ENCODE results near the gene B3GALT6.

B3GALT6 gene

DNA sequence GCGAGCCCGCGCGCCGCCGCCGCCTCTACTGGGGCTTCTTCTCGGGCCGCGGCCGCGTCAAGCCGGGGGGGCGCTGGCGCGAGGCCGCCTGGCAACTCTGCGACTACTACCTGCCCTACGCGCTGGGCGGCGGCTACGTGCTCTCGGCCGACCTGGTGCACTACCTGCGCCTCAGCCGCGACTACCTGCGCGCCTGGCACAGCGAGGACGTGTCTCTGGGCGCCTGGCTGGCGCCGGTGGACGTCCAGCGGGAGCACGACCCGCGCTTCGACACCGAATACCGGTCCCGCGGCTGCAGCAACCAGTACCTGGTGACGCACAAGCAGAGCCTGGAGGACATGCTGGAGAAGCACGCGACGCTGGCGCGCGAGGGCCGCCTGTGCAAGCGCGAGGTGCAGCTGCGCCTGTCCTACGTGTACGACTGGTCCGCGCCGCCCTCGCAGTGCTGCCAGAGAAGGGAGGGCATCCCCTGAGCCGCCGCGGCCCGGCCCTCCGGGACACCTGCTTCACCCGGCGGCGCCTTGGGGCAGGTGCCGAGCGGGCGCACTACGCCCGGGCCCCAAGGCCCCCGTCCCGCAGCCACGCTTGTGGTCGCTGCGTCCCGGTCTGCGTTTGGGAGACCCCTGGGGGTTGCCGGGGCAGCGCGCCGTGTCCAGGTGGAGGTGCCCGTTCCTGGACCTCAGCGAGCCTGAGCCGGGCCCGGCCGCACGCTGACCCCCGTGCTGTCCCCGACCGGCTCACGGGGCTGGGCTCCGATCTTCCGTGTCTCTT, 944 bp downstream of the B3GALT6 start:
- no peak for DNase-seq

DNA sequence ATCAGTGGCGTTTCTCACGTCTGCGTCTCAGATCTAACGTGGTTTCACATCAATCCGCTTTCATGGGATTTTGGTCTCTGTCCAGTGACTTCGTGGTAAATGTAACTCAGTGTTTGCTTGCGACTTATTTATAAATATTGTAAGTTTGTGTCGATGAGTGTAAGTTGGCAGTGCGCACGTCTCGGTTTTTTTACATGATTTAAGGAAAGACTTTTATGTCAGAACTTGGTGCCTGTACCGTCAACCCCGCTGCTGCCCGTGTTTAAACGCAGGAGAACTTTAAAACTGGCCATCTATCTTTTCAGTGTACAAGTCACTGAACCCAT, 1.5 kb downstream of the B3GALT6 start:
- no peak for DNase-seq

DNA sequence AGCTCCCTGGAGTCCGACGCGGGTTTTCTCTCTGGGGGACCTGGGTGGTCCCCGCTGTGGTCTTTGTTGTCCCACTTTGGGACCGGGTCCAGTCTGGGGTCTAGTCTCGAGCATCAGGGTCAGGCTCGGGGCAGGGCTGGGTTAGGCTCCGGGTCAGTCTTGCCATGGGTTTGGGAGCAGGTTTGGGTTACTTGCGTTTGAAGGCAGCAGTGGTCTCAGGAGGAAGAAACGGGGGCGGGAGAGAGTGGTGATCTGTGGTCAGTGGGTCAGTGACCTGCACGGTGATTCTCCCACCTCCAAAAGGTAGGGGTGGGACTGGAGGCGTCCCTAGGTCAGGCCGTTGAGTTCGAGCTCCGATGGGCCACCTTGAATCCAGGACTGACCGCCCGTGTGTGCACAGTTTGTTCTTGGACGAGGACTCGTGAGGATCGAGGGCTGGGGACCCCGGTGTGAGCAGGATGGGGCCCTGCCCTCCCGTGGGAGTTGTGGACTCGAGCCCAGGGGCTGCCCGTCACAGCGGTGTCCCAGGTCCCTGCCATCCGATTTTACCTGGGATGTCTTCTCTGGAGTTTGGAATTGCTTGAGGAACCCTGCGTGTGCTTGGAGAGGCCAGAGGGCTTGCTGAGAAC, 2.3 kb downstream of the B3GALT6 start:
- no peak for DNase-seq

DNA sequence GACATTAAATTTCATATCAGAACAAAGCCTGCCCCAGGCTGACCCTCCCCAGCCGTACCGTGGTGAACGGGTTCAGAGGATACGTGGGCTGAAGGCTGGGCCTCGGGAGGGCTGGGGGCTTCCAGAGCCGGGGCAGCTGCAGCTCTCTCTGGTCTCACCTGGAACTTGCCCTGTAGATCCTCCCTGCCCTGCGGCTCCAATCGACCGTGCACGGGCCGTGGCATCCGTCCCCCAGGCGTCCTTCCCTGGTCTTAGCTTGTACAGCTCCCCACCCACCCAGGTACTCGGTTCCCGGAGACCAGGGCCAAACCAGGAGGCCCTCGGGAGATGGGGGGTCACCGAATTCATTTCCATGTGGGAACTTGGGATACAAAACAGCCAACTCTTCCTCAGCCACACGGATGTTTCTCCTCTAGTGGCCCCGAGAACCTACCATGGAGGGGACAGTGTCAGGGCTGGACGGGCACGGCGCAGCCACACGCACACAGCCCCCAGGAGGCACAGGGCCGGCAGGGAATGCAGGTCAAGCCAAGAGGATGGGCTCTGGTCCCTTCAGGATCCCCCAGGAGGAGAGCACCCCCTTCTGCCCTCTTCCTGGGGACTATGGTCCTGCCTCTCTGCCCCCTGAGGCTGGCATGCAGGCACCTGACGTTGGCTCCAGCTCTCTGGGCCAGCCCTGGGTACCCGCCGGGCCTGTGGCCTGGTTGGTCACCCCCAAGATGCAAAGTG, 3.1 kb downstream of the B3GALT6 start:
- DNase-seq: no peak

DNA sequence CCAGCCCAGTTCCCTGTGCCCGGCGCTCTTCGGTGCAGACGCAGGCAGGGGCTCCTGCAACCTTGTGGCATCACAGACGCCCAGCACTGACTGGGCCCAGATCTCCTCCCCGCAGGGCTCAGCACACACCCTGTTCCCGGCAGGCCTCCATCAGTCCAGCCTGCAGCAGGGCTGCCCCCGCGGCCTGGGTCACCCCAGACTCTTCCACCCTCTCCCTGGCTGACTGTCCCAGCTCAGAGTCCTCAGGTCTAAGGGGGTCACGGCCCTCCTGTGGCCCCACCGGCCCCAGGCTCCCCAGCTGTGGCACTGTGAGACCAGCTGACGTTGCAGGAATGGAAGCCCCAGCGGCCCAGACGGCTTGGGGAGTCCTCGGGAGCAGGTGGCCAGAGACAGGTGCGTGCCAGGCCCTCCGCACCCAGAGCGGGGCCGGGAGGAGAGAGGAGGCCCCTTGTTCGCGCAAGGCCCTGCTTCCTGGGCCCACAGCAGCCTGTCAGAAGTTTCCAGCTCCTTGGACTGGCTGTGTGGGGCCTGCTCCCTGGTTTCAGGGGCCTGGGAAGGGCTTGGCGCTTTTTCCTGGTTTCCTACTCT, 4.2 kb downstream of the B3GALT6 start:
- DNase-seq: no peak

DNA sequence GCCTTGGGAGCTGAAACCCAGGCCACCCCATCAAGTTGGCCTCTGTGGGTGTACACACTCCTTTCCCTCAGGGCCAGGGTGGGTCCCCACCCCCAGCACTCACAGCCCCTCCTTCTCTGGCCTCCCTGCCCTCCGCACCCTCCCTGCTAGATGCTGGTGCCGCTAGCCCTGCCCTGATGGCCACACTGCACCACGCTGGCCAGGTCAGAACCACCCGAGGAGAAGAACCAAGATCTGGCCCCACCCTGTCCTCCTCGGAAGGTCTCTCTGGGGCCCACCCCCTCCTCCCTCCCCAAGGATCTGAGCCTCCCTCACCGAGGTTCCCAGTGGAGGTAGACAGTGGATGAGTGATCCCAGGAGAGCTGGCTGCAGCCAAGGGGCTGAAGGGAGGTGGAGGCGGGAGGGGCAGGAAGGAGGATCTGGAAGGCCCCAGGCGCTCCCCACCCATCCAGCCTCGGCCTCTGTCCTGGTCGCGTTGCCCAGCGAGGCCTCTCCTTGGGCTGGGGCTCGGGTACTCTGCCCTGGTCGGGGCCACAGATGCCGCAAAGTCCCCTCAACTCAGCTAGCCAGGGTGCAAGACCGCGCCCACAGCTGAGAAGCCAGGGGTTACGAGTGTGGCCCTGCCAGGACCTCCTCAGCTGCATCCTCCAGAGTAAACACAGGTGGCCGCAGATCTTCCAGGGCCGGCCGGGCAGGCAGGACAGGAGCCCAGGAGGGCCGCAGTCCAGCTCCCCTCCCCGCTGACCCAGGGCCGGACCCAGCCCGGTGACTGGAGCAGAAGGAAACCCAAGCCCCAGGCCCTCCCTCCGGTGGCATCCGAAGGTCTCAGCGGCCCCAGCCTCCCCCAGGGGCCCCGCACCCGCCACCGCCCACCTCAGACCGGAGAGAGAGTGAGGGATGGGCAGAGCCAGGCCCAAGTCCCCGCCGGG, 5.2 kb downstream of the B3GALT6 start:
- DNase-seq: no peak

GRCh38 chr1:1237874-1238701, 6.1 kb downstream of the B3GALT6 start:
- no peak for DNase-seq

DNA sequence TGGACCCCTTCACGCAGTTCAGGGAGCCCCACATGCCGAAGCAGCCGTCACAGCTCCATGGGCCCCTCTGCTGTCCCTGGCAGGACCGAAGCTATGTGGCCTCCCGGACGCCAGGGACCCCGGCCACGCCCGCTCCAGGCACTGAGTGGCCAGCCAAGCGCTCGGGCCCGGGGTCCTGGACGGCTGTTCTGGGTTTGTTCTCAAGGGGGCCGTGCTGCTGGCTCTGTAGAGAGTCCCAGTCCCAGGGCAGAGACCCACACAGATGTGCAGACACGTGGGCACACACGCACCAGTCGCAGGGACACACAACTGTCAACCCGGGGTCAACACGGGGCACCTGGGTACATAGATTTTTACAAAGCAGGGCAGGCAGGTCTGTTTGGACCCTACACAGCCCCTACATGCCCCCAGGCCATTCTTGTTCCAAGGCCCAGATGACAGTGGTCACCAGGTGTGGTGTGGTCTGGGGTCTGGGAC, 6.7 kb downstream of the B3GALT6 start:
- no peak for DNase-seq

- no peak for DNase-seq
Measured at GRCh38 chr1:1239227-1239613, 7.2 kb downstream of the B3GALT6 start.

- DNase-seq: no peak
Measured at GRCh38 chr1:1239614-1240347, 7.7 kb downstream of the B3GALT6 start.

DNA sequence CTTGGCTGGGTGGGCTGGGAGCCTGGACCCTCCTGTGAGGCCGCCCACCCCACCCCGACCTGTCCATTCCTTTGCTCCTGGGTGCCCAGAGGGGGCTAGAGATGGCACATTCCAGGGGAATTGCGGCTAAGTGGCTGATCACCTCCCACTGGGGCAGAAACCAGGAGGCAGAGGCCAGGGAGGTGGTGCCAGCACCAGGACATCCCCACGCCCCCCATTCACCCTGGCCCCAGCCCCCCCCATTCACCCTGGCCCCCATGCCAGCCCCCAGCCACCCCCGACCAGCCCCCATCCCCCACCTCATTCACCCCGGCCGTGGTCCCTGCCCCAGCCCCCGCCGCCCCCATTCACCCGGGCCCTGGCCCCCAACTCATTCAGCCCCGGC, 8.3 kb downstream of the B3GALT6 start:
- DNase-seq: no peak

- DNase-seq: no peak
Measured at GRCh38 chr1:1240822-1241587, 9.0 kb downstream of the B3GALT6 start.

DNA sequence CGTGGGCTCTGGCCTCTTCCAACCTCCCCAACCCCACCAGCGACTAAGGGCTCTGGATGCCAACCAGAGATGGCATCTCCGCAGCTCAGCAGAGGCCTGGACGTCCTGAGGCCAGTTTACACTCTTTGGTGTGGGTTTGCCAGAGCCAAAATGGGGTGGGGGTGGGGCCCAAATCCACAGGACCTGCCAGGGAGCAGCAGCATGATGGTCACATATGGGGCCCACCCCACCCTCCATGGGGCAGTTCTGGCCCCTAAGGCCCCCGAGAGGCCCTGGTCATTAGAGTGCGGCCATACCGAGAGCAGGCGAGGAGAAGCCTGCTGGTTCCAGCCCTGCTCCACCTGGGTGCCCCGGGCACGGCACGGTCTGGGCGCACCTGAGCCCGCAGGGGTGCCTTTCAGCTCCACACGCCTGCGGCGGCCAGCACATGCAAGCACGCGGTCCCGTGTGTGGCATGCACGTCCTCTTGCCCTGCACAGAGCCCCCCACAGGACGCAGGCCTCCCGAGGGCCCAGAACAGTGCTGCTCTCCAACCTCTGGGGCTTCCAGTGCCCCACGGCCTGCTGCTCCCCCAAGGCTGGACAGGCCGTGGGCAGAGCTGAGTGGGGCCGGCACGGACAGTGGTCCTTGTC, 9.7 kb downstream of the B3GALT6 start:
- DNase-seq: no peak

DNA sequence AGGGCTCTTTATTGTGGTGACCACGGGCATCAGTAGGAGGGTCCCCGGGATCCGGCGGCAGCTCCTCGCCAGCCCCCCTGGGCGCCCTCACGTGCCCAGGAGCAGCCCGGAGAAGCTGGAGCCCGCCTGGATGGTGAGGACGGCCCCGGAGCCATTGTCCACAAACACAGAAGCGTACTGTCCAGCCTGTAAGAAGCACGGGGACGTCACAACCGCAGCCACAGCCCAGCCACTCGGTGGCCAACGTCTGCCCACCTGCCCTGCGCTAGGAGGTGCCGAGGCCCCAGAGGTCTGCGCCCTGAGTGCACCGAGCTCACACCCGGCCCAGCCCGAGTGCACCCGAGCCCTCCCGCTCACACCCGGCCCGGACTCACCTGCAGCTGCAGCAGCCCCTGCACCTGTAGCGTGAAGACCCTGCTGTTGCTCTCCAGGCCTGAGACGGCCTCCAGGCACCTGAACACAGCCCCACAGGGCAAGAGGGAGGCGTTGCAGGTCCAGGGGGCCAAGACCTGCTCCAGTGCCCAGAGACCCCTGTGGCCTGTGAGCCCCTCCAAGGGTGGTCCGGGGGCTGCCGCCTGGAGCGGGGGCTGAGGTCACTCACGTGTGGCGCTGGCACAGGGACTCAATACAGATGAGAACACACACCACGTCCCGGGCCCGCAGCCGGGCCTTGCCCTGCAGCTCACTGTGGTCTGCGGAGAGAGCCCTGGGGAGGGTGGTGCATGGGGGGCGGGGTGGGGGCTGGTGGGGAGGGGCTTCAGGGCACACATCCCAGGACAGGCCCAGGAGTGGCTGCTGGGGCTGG, 10.6 kb downstream of the B3GALT6 start:
- DNase-seq: no peak

- DNase-seq: no peak
Measured at GRCh38 chr1:1243266-1243660, 11.2 kb downstream of the B3GALT6 start.

DNA sequence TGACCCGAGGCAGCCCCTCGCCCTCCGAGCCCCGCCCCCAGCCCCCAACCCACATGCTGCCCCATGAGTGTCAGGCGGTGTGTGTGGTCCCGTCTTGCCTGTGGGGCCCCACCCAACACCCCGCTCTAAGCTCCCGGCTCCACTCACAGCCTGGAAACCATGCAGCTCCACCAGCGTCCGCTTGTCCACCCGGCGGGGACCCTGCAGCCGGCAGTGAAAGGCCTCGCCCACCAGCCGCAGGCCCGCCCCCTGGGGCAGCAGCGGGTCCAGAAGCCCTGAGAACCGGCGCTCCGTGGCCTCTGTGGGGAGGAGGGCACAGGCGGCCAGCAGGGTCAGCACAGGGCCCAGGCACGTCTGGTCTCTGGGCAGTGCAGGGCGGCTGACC, 11.8 kb downstream of the B3GALT6 start:
- no peak for DNase-seq

GRCh38 chr1:1244192-1244811, 12.3 kb downstream of the B3GALT6 start:
- DNase-seq: no peak

DNA sequence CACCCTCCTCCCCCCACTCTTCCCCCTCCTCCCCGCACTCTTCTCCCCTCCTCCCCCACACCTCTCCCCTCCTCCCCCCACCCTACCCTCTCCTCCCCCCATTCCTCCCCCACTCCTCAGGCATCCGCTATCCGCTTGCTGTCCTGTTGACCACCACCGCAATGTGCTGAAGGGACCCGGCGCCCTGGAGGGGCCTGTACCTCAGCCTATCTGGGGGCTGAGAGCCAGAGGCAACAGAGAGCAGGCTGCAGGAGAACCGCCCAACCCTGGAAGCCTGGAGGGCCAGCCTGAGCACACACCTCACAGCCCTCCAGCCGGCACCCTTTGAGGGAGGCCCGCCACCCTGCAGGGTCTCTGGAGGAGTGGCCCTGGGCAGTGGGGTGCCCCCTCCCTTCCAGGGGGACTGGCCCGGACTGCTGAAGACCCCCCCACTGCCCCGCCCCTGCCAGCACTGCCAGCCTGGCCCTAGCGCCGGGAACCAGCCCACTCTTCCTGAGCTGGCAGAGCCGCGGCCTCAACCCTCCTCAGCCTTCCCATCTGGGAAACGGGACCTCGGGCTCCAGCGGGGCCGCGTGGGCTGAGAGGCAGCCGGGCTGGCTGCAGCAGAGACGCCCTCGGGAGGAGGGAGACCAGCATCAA, 13.3 kb downstream of the B3GALT6 start:
- DNase-seq: no peak
